Astrocyte (in vitro differentiated cells and primary cell): ENCODE data around the gene NRARP. TPM values are rescaled to one million over a fixed set of nuclear protein-coding genes. Genes with fewer than 3 reads are reported as not detected.

Experiments
- DNase-seq: peaks from one replicate; pipeline ENCODE4 v3.0.0-alpha.2; 2010; ENCODE audit warnings: low read depth
- FAIRE-seq: peaks from 2 replicates; lab custom pipeline; 2011; peaks lifted over from hg19 to GRCh38; lab: Jason Lieb, UNC
- H2AFZ ChIP-seq: 2 replicates; pipeline ENCODE4 v1.6.0; 2012; ENCODE audit warnings: low read depth, low read length, inconsistent platforms
- H3K27ac ChIP-seq: 2 replicates; pipeline ENCODE4 v1.5.1; 2011; ENCODE audit warnings: low read depth, low read length, inconsistent platforms
- H3K27me3 ChIP-seq: 2 replicates; pipeline ENCODE4 v1.6.0; 2011; ENCODE audit warnings: low read length, inconsistent platforms; ENCODE audit not compliant: insufficient read depth
- H3K36me3 ChIP-seq: 2 replicates; pipeline ENCODE4 v1.5.1; 2011; ENCODE audit warnings: low read length, inconsistent platforms; ENCODE audit not compliant: insufficient read depth
- H3K4me1 ChIP-seq: 2 replicates; pipeline ENCODE4 v1.5.1; 2011; ENCODE audit warnings: low read length, inconsistent platforms; ENCODE audit not compliant: insufficient read depth
- H3K4me2 ChIP-seq: 2 replicates; pipeline ENCODE4 v1.6.0; 2012; ENCODE audit warnings: low read length, inconsistent platforms
- H3K4me3 ChIP-seq: 2 replicates; pipeline ENCODE4 v1.5.1; 2011; ENCODE audit warnings: low read depth, mild to moderate bottlenecking, low read length, inconsistent platforms; ENCODE audit not compliant: insufficient read depth
- H3K79me2 ChIP-seq: 2 replicates; pipeline ENCODE4 v1.6.0; 2012; ENCODE audit warnings: mild to moderate bottlenecking, low read length, inconsistent platforms; ENCODE audit not compliant: insufficient read depth
- H3K9ac ChIP-seq: 2 replicates; pipeline ENCODE4 v1.6.0; 2012; ENCODE audit warnings: mild to moderate bottlenecking, low read length, inconsistent platforms
- H3K9me3 ChIP-seq: 2 replicates; pipeline ENCODE4 v1.5.1; 2012; ENCODE audit warnings: low read depth, mild to moderate bottlenecking, low read length, inconsistent platforms; ENCODE audit not compliant: insufficient read depth
- H4K20me1 ChIP-seq: 2 replicates; pipeline ENCODE4 v1.6.0; 2012; ENCODE audit warnings: low read length, inconsistent platforms; ENCODE audit not compliant: insufficient read depth
- H3K27ac Mint-ChIP-seq: one replicate; pipeline ENCODE4 v1.8.0; 2021; ENCODE audit warnings: mild to moderate bottlenecking, mixed read lengths; ENCODE audit not compliant: unreplicated experiment
- H3K27me3 Mint-ChIP-seq: one replicate; pipeline ENCODE4 v1.8.0; 2021; ENCODE audit warnings: low read depth, mixed read lengths; ENCODE audit not compliant: unreplicated experiment
- H3K36me3 Mint-ChIP-seq: one replicate; pipeline ENCODE4 v1.8.0; 2021; ENCODE audit warnings: low read depth, mixed read lengths; ENCODE audit not compliant: unreplicated experiment
- H3K4me1 Mint-ChIP-seq: one replicate; pipeline ENCODE4 v1.8.0; 2021; ENCODE audit warnings: low read depth, mixed read lengths; ENCODE audit not compliant: unreplicated experiment
- H3K4me3 Mint-ChIP-seq: one replicate; pipeline ENCODE4 v1.8.0; 2021; ENCODE audit warnings: mild to moderate bottlenecking, moderate library complexity, mixed read lengths; ENCODE audit not compliant: unreplicated experiment
- H3K9me3 Mint-ChIP-seq: one replicate; pipeline ENCODE4 v1.8.0; 2021; ENCODE audit warnings: mild to moderate bottlenecking, mixed read lengths; ENCODE audit not compliant: unreplicated experiment
- EZH2 ChIP-seq: IDR thresholded peaks from 2 replicates; pipeline ENCODE4 v1.6.1; 2012; ENCODE audit warnings: mild to moderate bottlenecking, low read length, inconsistent platforms; ENCODE audit not compliant: insufficient read depth
- total RNA-seq: library from RNA; stranded (reverse); gene quantifications from 2 replicates; pipeline ENCODE4 v1.2.1, GENCODE V29; 2021
- TF ChIP-seq, protein P1 (sequence below): IDR thresholded peaks from 2 replicates; pipeline ENCODE4 v1.5.1; 2011; ENCODE audit warnings: low read depth, mild to moderate bottlenecking, inconsistent platforms, low read length, moderate library complexity; ENCODE audit not compliant: insufficient read depth

Gene NRARP
- total RNA-seq, 1 donor from 2014 or later, result 7.3 TPM

DNA sequence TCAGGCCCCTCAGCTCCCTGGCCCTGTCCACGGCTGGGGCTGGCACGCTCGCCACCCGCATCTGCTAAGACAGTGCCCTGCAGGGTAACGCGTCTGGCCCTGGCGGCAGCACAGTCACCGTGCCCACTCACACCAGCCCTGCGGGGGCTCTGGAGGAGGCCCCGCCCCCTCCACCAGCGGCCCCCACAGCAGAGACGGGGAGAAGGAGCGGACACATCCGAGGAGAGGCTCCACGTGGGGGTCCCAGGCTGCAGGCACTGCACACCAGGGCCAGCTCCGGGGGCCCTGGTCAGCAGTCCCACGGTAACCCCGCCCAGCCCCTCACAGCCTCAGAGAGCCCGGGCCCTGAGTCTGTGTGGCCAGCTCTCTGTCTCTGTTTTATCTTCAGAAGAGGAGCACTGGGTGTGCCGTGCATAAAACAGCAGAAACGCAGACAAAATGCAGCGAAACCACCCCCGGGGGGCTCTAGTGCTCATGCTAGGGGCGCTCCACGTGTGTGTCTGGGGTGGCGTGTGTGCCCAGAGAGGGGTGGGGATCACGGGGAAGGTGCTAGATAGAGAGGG lies 47.5 kb upstream of the NRARP start:
- Histone ChIP-seq H3K9me3 (peaks cover 7% of the 10 kb centered on the region), H4K20me1 (no peaks in the 10 kb centered on the region), H2AFZ (no peak overlapping the region), H3K27me3 (no peaks in the 10 kb centered on the region), H3K4me3 (no peak overlapping the region), H3K27ac (no peak overlapping the region), H3K9ac (no peak overlapping the region), H3K4me1 (no peaks in the 10 kb centered on the region), H3K79me2 (no peaks in the 10 kb centered on the region), H3K36me3 (no peaks in the 10 kb centered on the region), H3K4me2 (no peak overlapping the region)
- no peak overlapping the region for H3K27ac Mint-ChIP-seq
- no peak overlapping the region for H3K4me3 Mint-ChIP-seq
- peaks cover 6% of the 10 kb centered on the region for H3K36me3 Mint-ChIP-seq
- DNase-seq (no peak), FAIRE-seq (no peak)
- H3K9me3 Mint-ChIP-seq, result peaks cover 9% of the 10 kb centered on the region
- H3K4me1 Mint-ChIP-seq, result no peaks in the 10 kb centered on the region
- no peak for TF ChIP-seq EZH2
- TF ChIP-seq, protein P1, sequence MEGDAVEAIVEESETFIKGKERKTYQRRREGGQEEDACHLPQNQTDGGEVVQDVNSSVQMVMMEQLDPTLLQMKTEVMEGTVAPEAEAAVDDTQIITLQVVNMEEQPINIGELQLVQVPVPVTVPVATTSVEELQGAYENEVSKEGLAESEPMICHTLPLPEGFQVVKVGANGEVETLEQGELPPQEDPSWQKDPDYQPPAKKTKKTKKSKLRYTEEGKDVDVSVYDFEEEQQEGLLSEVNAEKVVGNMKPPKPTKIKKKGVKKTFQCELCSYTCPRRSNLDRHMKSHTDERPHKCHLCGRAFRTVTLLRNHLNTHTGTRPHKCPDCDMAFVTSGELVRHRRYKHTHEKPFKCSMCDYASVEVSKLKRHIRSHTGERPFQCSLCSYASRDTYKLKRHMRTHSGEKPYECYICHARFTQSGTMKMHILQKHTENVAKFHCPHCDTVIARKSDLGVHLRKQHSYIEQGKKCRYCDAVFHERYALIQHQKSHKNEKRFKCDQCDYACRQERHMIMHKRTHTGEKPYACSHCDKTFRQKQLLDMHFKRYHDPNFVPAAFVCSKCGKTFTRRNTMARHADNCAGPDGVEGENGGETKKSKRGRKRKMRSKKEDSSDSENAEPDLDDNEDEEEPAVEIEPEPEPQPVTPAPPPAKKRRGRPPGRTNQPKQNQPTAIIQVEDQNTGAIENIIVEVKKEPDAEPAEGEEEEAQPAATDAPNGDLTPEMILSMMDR, result no peak
- H3K27me3 Mint-ChIP-seq, result no peaks in the 10 kb centered on the region

DNA sequence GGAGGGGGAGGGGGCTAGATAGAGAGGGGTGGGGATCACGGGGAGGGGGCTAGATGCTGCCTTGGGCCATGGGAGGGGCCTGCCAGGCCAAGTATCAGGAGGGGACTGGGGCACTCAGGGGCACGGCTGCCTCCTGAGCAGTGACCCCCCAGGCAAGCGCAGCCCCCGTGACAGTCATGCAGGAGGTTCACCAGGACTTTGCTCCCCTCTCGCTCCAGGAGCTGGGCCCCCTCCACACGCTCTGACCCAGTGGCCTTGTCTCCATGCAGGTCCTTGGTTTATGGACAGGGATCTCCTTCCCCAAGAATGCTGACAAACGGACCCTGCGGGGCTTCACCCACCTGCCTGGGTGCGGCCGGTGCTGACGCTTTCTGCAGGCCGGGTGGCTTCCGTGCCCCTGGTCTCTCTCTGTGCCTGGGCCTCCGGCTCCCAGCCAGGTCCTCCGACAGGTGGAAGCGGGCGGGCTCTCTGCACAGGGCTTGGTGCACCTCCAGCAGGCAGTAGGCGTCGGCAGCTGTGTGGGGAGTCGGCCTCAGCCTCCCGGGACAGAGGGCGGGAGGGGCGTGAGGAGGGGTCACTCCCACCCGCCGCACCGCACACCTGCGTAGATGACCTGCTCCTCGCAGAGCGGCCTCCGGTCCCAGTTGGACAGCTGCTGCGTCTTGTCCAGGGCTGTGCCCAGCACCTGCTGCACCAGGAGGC lies 46.8 kb upstream of the NRARP start:
- Mint-ChIP-seq H3K9me3 (peaks cover 9% of the 10 kb centered on the region), H3K27me3 (no peaks in the 10 kb centered on the region), H3K36me3 (peaks cover 6% of the 10 kb centered on the region), H3K4me3 (no peak overlapping the region), H3K4me1 (no peaks in the 10 kb centered on the region), H3K27ac (no peak overlapping the region)
- no peak overlapping the region for H3K4me3 ChIP-seq
- H3K9ac ChIP-seq, result no peak overlapping the region
- no peaks in the 10 kb centered on the region for H3K27me3 ChIP-seq
- no peaks in the 10 kb centered on the region for H3K4me1 ChIP-seq
- no peaks in the 10 kb centered on the region for H3K79me2 ChIP-seq
- H3K9me3 ChIP-seq, result peaks cover 7% of the 10 kb centered on the region
- H4K20me1 ChIP-seq, result no peaks in the 10 kb centered on the region
- no peaks in the 10 kb centered on the region for H3K36me3 ChIP-seq
- no peak overlapping the region for H3K4me2 ChIP-seq
- DNase-seq (no peak), FAIRE-seq (no peak)
- TF ChIP-seq EZH2, result no peak
- TF ChIP-seq, protein P1, result no peak
- no peak overlapping the region for H2AFZ ChIP-seq
- H3K27ac ChIP-seq, result no peak overlapping the region

DNA sequence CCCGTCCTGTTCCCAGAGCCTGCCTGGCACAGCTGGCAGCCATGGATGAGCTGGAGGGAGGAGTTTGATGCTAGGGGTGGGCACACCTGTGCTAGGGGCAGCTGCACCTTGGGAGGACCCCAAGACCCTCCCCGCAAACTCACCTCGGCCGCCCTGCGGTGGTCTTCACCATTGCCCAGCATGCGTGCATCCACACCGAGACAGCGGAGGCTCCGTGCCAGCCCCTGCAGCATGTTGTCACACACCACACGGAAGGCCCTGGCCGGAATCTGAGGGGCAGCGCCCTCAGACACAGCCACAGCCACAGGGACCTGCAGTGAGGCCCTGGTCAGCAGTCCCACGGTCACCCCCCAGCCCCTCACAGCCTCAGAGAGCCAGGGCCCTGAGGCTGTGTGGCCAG lies 45.9 kb upstream of the NRARP start:
- Mint-ChIP-seq H3K27me3 (no peaks in the 10 kb centered on the region), H3K36me3 (peaks cover 9% of the 10 kb centered on the region), H3K4me3 (no peak overlapping the region), H3K9me3 (peaks cover 12% of the 10 kb centered on the region), H3K4me1 (no peaks in the 10 kb centered on the region), H3K27ac (no peak overlapping the region)
- no peak overlapping the region for H3K9ac ChIP-seq
- no peaks in the 10 kb centered on the region for H3K79me2 ChIP-seq
- H3K9me3 ChIP-seq, result peaks cover 7% of the 10 kb centered on the region
- no peak overlapping the region for H3K27ac ChIP-seq
- H3K27me3 ChIP-seq, result no peaks in the 10 kb centered on the region
- TF ChIP-seq, protein P1, result no peak
- no peak for TF ChIP-seq EZH2
- H4K20me1 ChIP-seq, result no peaks in the 10 kb centered on the region
- H3K4me1 ChIP-seq, result no peaks in the 10 kb centered on the region
- DNase-seq (no peak), FAIRE-seq (no peak)
- H3K36me3 ChIP-seq, result no peaks in the 10 kb centered on the region
- H2AFZ ChIP-seq, result no peak overlapping the region
- no peak overlapping the region for H3K4me2 ChIP-seq
- H3K4me3 ChIP-seq, result no peak overlapping the region
